Upper lobe of left lung (tissue), 6 donors: ENCODE measurements around the gene LOXL4. TPM values are rescaled to one million over a fixed set of nuclear protein-coding genes. Genes with fewer than 3 reads are reported as not detected.

ENCODE experiments used
- ATAC-seq, 2 donors: fragments of 200-7000 bp; cut with Tn5 transposase; one replicate each; pipeline ENCODE4 v1.9.1; 2022; ENCODE audit warnings: mild to moderate bottlenecking in 2 of 2, moderate library complexity in 2 of 2; ENCODE audit not compliant: low FRiP score in 2 of 2
- DNase-seq, 2 donors: peaks; one replicate each; pipeline ENCODE4 v3.0.0-alpha.2; 2019 to 2020
- H3K27ac ChIP-seq, 4 donors: fragments of 200-600 bp; sonication (generic); one replicate each; pipeline ENCODE4 v1.5.1; 2016 to 2019
- H3K27me3 ChIP-seq, 4 donors: fragments of 200-600 bp; sonication (generic); one replicate each; pipeline ENCODE4 v1.5.1; 2017 to 2019
- H3K36me3 ChIP-seq, 4 donors: fragments of 200-600 bp; sonication (generic); one replicate each; pipeline ENCODE4 v1.5.1; 2016 to 2019
- H3K4me1 ChIP-seq, 4 donors: fragments of 200-600 bp; sonication (generic); one replicate each; pipeline ENCODE4 v1.5.1; 2018 to 2019
- H3K4me3 ChIP-seq, 4 donors: fragments of 200-600 bp; sonication (generic); one replicate each; pipeline ENCODE4 v1.5.1; 2017 to 2019; ENCODE audit warnings: mild to moderate bottlenecking in 2 of 4, moderate library complexity in 1 of 4
- H3K9me3 ChIP-seq, 4 donors: fragments of 200-600 bp; sonication (generic); one replicate each; pipeline ENCODE4 v1.5.1; 2018 to 2019
- EP300 ChIP-seq, 4 donors: sonication (generic); formaldehyde crosslinking; IDR thresholded peaks; one replicate each; pipeline ENCODE4 v1.5.1; 2017; ENCODE audit warnings: antibody characterized with exemption in 4 of 4, control low read depth in 2 of 4
- POLR2A ChIP-seq, 4 donors: fragments of 450-650 bp; IDR thresholded peaks; one replicate each; pipeline ENCODE4 v1.5.1; 2016 to 2017; ENCODE audit warnings: antibody characterized with exemption in 4 of 4, mild to moderate bottlenecking in 2 of 4
- POLR2AphosphoS5 ChIP-seq, 2 donors: sonication (generic); formaldehyde crosslinking; IDR thresholded peaks; one replicate each; pipeline ENCODE4 v1.5.1; 2017; ENCODE audit warnings: antibody characterized with exemption in 2 of 2
- WGBS, 2 donors: methylation state at CpG; one replicate each; pipeline ENCODE4 v1.1.5; 2017 to 2018; 5-methylcytosine and 5-hydroxymethylcytosine counted together
- total RNA-seq, 6 donors: library from RNA; depleted of rRNA in 4 of 6; stranded (reverse); fragments of >200 nt in 4 of 6; gene quantifications; one replicate each; pipeline versions ENCODE4 v1.1.0 to v1.2.1, GENCODE V29; 2016 to 2021
- TF ChIP-seq, protein P1 (sequence below), 6 experiments: fragments of 450-650 bp in 4 of 6; fragments of 200-600 bp in 2 of 6; sonication (generic) in 2 of 6; IDR thresholded peaks; one replicate each; pipeline ENCODE4 v1.5.1; 2016 to 2019; ENCODE audit warnings: antibody characterized with exemption in 6 of 6
- donor health status: DM: no; HTN: no; CAD: no; lungs with moderate emphysema.
- donor health status: DM: no; HTN: yes; CAD: no; lungs with severe emphysema.

LOXL4 gene
- total RNA-seq, 6 donors from 2014 or later, result 3.9 to 6.8 (median 5.2) TPM

DNA sequence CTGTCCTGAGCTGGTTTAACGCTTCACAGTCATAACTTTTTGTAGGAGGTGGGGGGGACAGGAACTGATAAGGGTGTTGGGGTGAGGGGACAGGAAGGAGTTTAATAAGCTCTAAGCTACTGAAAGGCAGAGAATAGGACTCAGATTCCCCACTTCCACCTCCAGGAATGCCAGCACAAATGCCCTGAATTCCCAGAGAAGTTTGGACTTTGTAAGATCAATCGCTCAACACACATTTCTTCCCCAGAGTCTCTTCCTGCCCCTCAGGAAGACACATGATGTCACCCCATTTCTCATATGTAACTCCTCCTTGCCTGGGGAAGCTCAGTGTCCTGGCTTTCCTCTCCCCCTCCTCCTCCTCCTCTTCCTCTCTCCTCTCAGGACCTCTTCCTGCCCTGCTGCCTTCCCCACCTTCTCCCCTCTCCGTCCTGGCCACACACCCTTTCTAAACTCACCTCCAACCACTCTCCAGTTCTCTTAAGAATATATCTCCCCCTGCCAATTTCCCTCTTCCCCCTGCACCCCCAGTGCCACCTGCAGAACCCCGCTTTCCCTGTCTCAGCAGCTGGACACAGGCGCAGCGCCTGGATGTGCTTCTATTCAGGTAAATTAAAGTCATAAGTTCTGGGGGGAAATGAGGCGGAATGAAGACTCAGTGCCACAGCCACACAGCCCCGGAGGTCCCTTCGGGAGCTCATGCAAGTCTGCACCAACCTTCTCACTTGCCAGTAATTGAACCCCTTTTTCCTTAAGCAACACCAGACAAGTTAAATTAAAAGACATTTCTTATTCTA lies 5.3 kb upstream of the LOXL4 start:
- TF ChIP-seq, protein P1, sequence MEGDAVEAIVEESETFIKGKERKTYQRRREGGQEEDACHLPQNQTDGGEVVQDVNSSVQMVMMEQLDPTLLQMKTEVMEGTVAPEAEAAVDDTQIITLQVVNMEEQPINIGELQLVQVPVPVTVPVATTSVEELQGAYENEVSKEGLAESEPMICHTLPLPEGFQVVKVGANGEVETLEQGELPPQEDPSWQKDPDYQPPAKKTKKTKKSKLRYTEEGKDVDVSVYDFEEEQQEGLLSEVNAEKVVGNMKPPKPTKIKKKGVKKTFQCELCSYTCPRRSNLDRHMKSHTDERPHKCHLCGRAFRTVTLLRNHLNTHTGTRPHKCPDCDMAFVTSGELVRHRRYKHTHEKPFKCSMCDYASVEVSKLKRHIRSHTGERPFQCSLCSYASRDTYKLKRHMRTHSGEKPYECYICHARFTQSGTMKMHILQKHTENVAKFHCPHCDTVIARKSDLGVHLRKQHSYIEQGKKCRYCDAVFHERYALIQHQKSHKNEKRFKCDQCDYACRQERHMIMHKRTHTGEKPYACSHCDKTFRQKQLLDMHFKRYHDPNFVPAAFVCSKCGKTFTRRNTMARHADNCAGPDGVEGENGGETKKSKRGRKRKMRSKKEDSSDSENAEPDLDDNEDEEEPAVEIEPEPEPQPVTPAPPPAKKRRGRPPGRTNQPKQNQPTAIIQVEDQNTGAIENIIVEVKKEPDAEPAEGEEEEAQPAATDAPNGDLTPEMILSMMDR (IDR thresholded peaks at IDR 0.05), result no peak
- Histone ChIP-seq H3K27ac (no peak overlapping the region), H3K4me1 (peaks cover 16 to 19% (median 18%) of the 10 kb centered on the region in 4 donors), H3K4me3 (no peak overlapping the region), H3K27me3 (peaks cover 0 to 3% (median 0%) of the 10 kb centered on the region in 4 donors), H3K9me3 (no peaks in the 10 kb centered on the region), H3K36me3 (no peaks in the 10 kb centered on the region)
- ATAC-seq (no peak), DNase-seq (no peak)
- WGBS, 2 donors, result 79 to 80% methylated on average over 9 of the region's 9 CpGs

DNA sequence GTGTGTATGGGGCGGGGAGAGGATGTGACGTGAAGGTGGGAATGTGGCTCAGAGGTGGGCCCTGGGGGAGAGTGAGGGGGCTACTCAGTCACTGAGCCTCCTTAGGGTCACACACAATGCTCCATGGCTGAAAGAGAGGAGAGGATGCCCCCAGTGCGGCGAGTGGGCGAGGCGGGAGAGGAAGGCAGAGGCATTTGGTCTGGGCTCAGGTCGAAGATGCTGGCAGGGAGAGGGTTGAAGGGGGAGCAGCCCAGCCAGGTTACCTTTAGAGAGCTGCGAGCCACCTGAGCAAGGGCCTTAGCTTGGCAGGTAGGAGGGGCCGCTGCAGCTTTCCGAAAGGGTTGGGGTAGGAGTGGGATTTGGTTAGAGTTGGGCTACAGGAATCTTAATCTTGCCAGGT lies 4.7 kb upstream of the LOXL4 start:
- Histone ChIP-seq H3K4me1 (peaks cover 16 to 23% (median 21%) of the 10 kb centered on the region in 4 donors), H3K9me3 (no peaks in the 10 kb centered on the region), H3K27ac (no peak overlapping the region), H3K4me3 (no peak overlapping the region), H3K27me3 (peaks cover 0 to 9% (median 0%) of the 10 kb centered on the region in 4 donors), H3K36me3 (no peaks in the 10 kb centered on the region)
- 74 to 79% methylated on average over 10 of the region's 10 CpGs for WGBS, 2 donors
- no peak for DNase-seq
- no peak for ATAC-seq
- no peak for TF ChIP-seq EP300 (IDR thresholded peaks at IDR 0.05)
- TF ChIP-seq POLR2AphosphoS5 (IDR thresholded peaks at IDR 0.05), result no peak
- TF ChIP-seq POLR2A (IDR thresholded peaks at IDR 0.05), result no peak
- TF ChIP-seq, protein P1 (IDR thresholded peaks at IDR 0.05), result no peak

DNA sequence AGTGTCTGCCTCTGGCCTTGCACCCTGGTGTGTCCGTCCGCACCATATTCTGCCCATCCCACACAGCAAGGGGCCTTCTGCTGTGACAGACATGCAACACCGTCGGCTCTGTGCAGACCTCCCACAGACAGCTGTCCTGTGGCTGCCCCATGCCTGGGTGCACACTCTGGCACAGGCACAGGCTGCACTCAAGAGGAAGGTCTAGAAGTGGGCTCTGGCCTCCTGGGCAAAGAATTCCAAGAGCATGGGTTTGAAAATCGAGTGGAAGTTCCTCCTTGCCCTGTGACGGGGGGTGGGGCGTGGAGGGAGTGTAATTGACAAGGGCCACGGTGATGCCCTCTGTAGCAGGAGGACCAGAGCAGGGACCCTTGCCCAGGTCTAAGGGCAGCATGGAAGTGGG lies 4.3 kb upstream of the LOXL4 start:
- TF ChIP-seq, protein P1 (IDR thresholded peaks at IDR 0.05), result no peak
- TF ChIP-seq POLR2AphosphoS5 (IDR thresholded peaks at IDR 0.05) (no peak), EP300 (IDR thresholded peaks at IDR 0.05) (no peak), POLR2A (IDR thresholded peaks at IDR 0.05) (no peak)
- Histone ChIP-seq H3K27ac (no peak overlapping the region), H3K4me1 (peaks cover 16 to 26% (median 22%) of the 10 kb centered on the region in 4 donors), H3K4me3 (no peak overlapping the region), H3K9me3 (no peaks in the 10 kb centered on the region), H3K36me3 (no peaks in the 10 kb centered on the region), H3K27me3 (peaks cover 0 to 9% (median 0%) of the 10 kb centered on the region in 4 donors)
- 54 to 82% methylated on average over 8 of the region's 8 CpGs for WGBS, 2 donors
- DNase-seq (no peak), ATAC-seq (no peak)

DNA sequence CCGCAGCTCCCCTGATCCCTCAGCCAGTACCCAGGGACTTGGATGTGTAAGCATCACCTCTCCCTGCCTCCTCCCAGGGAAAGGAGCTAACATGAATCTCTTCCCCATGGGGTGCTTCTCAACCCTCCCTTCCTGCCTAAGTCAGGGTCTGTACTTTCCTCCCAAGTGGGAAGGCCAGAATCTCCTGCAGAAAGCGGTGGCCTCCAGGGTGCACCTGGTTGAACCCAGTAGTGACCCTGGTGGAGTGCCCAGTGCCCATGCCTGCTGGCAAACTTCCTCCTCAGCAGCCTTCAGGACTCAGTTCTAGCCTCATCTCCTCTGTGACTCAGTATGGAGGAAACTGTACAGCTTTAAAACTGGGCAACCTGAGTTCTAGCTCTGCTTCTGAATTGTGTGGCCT lies 2.8 kb upstream of the LOXL4 start:
- Histone ChIP-seq H3K27me3 (peaks cover 0 to 9% (median 0%) of the 10 kb centered on the region in 4 donors), H3K9me3 (no peaks in the 10 kb centered on the region), H3K36me3 (no peaks in the 10 kb centered on the region), H3K4me1 (peaks cover 16 to 26% (median 22%) of the 10 kb centered on the region in 4 donors), H3K27ac (no peak overlapping the region), H3K4me3 (no peak overlapping the region)
- TF ChIP-seq, protein P1 (IDR thresholded peaks at IDR 0.05), result no peak
- TF ChIP-seq POLR2A (IDR thresholded peaks at IDR 0.05), result no peak
- no peak for TF ChIP-seq EP300 (IDR thresholded peaks at IDR 0.05)
- TF ChIP-seq POLR2AphosphoS5 (IDR thresholded peaks at IDR 0.05), result no peak
- WGBS, 2 donors, result 91 to 100% methylated on average over 1 to 2 of the region's 2 CpGs
- ATAC-seq (no peak), DNase-seq (no peak)
